ENCODE data around the gene ENG.

The ENG gene

DNA sequence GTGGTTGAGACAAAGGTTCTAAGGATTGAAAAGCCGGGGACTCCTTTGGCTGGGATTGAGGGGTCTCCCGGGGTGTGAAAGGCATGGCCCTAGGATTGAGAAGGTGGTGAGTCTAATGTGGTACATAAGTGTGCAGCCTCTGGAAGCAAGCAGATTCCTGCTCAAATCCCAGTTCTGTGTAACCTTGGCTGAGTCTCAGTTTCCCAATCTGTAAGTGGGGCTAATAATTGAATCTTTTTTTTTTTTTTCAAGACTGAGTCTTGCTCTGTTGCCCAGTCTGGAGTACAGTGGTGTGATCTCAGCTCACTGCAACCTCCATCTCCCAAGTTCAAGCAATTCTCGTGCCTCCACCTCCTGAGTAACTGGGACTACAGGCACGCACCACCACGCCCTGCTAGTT lies 81.9 kb downstream of the ENG start:
- DNase-seq = no peak

DNA sequence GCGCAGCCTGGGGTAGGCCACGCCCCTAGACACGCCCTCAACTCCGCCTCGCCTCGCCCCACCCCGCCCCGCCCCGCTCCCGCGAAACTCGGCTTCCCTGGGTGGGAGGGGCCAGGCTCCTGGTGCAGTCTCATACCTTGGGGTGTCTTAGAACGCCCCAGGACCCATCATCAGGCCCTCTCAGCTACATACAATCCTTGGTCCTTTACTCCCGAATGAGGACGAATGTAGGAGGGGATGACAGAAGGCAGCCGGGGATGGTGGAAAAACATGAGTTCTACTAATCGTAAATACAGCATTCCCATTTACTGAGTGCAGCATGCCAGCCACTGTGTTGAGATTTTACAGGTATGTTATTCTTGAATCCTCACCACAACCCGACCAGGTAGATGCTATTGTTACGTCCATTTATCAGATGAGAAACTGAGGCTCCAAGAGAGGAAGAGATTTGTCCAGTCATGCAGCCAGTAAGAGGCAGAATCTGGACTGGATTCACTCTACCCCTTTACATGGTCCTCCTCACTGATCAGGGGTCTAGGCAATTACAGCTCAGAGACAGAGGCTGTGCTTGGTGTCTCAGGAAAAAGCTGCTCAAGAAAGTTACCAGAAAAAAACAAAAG lies 82.8 kb downstream of the ENG start:
- no peak for DNase-seq

DNA sequence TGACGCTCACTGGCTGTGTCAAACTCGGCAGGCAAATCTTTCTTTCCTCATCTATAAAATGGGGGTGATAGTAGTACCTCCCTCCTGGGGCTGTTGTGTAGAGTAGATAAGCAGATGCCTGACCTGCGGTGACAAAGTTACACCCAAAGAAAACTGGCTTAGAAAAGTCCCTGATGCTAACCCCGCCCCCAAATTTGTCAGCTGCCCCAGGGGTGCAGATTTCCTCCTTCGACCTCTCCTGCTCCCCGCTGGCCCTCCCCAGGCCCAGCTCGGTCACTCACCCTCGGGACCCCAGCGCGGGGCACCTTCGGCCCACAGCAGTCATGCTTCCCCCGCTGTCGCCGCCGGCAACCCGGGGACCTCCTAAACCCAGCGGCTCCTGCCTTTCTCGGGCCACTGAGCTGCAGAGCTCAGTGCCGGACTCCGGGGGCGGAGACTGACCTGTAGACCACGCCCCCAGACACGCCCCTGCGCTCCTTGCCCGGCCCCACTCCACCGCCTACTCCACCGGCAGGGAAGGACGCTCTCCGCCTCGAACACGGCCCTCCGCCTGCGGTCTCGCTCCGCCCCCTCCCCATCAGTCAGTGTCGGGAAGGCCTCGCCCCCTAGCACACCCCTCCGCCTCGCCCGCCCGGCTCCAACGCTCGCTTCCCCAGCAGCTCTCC lies 83.4 kb downstream of the ENG start:
- peak; percentile 97 for DNase-seq

DNA sequence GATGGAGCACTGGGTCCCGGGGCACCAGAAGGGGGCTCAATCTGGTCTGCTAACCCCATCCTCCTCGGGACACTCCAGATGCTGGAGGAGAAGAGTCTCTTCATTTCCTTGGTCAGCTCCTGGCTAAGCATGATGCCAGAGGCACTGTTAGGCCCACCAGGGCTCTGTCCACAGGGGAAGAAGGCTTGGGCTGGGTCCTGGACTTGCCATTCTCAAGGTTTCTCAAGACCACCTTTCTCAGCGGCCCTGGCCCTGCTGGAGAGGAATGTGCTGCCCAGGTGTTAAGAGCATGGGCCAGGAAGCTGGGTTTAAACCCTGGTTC lies 83.9 kb downstream of the ENG start:
- DNase-seq = no peak

DNA sequence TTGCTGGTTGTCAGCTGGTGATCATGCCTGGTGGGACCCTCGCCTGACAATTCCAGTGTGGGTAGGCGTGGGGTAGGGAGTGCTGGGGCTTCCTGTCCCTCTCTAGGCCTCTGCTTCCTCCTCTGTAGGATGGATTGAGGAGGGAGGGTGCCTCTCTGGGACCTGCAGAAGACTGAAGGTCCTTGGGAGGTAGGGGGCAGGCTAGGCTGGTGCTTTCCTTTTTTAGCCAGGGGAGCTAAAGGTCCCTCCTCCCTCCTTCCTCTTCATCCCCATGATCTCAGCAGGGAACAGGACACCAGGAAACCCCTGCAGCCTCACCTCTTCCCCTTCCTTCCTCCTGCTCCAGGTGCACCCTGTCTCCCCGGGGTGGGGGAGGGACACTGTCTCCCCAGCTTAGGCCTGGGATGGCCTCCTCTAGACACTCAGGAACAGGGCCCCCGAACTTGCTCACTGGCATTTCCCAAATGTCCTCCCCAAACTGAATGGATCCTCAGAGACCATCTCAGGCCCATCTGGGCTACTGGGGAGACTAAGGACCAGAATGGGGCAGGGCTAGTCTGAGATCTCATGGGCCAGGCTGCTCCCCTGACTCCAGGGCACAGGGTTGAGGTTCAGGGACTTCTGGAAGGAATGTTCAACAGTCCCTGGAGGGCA lies 84.4 kb downstream of the ENG start:
- no peak for DNase-seq

DNA sequence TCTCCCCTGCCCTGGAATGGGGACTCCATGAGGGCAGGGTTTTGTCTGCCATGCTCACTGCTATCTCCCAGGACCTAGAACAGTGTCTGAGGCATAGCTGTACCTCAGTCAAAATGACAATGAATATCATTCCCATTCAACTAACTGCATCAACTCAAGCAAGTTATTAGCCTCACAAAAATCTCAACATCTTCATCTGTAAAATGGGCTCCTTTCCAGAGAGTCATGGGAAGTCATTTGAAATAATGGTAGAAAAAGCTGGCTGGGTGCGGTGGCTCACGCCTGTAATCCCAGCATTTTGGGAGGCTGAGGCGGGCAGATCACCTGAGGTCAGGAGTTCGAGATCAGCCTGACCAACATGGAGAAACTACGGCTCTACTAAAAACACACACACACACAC lies 85.4 kb downstream of the ENG start:
- no peak for DNase-seq

DNA sequence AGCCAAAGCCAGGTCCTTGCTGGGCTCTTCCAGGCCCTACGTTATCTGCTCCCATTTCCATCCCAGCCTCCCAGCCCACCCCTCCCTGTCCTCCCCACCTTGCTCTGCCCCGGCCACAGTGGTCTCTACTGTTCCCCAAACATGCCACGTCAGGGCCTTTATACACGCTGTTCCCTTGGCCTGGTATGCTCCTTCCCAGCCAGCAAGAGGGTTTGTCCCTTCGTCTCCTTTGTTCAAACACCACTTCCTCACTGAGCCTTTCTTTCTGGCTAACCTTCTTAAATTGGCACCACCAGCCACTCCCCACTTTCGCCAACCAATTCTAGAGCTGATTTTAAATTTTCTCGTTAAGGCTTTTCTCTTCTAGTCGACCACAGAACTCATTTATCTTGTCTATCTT lies 85.8 kb downstream of the ENG start:
- no peak for DNase-seq

DNA sequence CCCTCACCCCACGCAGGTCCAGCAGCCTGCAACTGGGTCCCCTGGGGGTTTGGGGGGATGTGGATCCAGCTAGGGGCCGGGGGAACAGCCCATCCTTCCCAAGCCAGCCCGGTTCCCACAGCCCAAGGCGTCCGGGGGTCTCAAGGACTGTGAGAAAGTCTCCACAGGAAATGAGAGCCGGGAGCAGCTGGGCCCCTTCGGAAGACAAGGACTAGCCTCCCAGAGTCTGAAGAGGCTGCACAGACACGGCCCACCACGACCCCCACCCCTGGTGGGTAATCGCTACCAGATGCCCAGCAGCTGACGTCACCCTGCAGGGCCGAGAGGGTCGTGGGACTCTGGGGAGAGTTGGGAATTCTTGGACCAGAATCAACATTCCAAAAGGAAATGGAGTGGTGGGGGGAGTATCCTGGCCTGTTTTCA lies 86.5 kb downstream of the ENG start:
- DNase-seq = no peak

DNA sequence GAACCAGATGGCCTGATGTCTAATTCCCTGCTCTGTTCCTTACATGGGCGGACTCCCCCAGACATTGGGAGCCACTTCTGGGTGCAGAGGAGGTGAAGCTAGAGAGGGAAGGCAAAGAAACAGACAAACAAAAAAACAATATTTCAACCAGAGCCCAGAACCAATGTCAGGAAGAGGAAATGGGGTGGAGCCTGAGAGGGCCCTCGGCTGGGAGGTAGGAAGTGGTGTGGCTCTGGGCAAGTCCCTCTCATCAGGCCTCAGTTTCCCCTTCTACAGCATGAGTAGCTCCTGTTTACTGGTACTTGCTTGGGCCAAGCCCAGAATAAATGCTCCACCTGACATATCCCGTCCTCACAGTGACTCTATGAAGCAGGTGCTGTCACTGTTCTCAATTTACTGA lies 87.0 kb downstream of the ENG start:
- peak; percentile 27 for DNase-seq

DNA sequence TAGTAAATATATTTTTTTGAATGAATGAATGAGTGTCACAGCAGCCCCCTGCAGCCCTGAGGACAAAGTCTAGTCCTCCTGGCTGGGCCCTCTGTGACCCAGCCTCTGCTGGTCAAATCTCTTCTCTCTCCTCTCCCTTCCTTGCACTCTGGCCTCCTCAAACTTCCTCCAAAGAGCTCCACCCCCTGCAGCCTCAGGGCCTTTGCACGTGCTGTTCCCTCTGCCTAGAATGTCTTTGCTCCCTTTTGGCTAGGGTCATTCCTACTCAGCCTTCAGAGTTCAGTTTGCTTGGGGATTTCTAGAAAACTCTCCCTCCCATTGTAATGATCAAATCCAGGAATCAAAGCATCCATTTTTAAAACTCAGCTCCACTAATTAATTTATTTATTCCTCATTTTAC lies 89.0 kb downstream of the ENG start:
- DNase-seq = no peak
